GM19238 (cell line): ENCODE data around the gene DMBX1.

ENCODE experiments used
- DNase-seq: peaks from one replicate; pipeline ENCODE4 v3.0.0; 2011; ENCODE audit warnings: low spot score; ENCODE audit not compliant: insufficient read length

DMBX1 gene

DNA sequence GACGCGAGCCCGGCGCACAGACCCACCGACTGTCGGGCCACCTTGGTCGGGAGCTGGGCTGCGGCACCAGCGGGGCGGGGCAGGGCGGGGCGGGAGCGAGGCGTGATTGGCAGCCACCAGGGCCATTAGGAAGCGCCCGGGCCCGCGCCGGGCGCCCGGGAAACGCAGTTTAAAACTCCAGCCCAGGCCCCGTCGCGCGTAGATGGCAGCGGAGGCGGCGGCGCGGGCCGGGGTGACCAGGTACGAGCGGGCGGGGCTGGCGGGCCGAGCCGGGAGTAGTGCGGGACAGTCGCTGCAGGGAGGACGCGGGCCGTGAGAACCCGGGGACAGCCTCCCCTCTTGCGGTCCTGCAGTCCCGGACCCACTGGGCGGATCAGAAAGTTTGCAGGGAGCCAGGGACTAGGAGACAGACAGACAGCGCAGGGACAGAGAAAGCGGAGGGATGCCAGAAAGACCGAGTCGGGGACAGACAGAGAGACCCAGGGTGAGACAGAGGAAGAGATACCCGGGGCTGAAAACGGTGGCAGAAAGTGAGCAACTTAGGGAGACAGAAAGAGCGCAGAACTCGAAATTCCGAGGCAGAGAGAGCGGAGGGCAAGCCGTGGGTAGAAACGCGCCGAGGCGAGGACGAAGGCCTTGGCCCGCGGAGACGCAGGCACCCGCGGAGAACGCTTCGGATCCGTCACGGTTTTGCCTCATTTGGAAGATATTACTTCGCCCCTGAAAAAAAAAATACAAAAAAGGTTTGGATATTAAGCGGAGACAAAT lies at the start of gene DMBX1:
DMBX1 (plus strand) TSS at position 199 of the 768 bp plus-strand sequence. CDS start 17,175 bp downstream, outside the sequence.
- DNase-seq: peak; percentile 40

DNA sequence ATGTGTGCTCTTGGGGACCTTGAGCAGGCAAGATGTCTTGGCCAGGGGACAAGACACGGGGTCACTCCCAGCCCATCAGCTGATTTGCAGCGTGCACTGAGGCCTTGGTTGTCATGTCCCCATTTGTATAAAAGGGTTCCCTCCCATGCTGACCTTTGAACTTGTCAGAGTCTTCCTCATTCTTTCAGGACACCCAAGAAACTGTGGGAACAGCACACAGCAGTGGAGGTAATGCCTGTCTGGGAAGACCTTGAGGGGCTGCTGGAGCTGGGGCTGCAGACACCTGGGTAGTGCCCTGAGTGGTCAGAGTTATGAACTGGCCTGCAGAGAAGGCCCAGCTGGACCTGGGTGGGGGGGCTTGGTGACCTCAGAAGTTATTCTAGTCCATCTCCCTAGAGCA lies 49.2 kb upstream of the DMBX1 start:
- DNase-seq: no peak

GRCh38 chr1:46442317-46443161 lies 47.1 kb upstream of the DMBX1 start:
- peak; percentile 74 for DNase-seq

DNA sequence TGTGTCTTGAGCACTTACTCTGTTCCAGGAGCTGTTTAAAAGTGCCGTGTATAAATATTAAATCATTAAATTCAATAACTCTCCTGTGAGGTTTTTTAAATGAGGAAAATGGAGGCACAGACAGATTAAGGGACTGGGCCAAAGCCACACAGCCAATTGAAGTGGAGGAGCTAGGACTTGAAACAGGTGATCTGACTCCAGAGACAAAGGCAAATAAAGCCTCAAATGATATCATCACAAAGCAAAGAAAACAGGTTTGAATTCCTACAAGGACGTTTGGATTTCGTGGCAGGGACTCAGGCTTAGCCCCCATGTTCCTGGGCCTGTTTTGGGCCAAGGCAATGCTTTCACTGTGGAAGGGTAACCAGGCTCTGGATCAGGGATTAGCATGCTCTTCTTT lies 45.2 kb upstream of the DMBX1 start:
- no peak for DNase-seq

GRCh38 chr1:46445773-46446256 lies 43.8 kb upstream of the DMBX1 start:
- DNase-seq: no peak

DNA sequence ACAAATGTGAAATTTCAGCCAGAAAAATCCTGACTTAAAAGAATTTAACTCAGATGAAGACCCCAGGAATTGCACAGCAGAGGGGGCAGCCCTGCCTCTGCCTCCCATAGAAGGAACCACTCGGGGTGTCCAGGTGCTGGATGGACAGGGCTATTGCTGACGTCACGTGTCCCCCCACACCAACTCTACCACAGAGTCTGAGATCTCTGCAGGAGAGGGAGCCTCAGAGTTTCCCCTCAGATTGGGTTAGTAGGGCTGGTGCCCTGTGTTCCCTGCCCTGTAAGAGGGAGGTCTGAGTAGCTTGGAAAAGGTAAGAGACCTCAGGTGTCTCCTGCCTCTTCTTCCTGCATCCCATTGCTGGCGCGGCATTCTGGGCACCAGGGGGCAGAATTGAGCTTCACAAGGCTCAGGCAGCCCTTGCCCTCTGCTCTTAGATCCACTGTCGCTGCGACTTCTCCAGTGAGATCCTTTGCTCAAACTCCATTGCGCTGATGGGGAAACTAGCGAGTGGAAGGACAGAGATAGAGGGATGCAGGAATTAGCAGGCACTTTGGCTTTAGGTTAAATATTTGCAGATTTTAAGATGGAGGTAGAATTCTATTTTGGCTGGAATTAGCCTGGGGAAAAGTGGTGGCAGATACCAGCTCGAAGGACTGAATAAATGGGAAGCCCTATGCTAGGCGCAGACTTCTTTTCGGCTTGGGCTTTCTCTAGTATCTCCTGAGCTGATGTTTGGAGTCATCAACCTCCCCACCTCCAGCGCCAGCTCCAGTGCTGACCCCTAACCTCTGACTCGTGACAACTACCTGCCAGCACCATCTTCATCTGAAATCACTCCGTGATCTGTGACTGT lies 42.8 kb upstream of the DMBX1 start:
- peak; percentile 59 for DNase-seq

- DNase-seq: no peak
Measured at GRCh38 chr1:46447499-46448108, 42.0 kb upstream of the DMBX1 start.

DNA sequence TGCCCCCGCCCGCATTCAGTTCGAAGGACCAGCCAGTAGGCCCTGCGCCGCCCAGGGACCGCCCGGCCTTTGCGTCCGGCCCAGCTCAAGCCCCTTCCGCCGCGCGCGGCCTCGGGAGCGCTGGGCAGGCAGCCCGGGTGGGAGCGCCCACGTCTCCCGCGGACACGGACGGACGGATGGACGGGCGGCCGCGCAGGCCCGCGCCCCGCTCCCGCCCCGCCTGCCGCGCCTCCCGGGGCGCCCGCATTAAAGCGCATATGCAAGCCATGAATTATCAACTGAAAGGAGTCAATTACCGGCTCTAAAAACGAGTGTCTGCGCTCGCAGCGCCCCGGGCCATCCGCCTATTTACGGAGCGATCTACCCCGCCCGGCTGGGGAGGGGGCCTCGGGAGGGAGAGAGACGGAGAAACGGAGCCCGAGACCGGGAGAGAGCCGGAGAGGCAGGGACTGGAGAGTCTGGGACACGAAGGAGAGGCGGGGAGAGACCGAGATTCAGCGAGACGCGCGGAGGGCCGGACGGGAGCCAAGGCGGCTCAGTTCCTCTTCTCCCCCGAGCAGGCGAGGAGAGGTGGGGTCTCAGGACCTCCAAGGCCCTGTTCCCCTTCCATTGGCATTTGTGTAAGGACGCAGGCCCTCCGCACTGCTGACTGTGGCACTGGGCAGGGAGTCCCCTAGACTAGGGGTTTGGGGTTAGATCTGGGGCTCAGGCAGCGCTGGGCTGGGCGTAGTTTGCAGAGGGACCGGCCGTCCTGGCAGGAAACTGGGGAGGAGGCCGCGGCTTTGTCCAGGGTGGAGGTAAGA lies 41.3 kb upstream of the DMBX1 start:
- no peak for DNase-seq

GRCh38 chr1:46449223-46450159 lies 40.1 kb upstream of the DMBX1 start:
- DNase-seq: no peak

DNA sequence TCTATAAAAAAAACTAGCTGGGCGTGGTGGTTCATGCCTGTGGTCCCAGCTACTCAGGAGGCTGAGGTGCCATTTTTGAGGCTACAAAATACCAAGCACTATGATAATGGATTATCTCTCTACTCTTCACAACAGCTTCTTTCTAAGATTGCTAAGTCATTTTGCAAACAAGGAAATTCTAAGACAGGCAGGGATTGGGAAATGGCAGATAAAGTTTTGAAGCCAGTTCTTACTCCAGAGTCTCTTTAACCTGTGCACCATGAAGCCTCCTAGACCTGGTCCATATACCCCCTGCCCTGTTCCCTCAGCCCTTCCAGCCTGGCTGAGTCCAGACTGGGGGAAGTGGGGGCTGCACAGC lies 39.5 kb upstream of the DMBX1 start:
- no peak for DNase-seq

DNA sequence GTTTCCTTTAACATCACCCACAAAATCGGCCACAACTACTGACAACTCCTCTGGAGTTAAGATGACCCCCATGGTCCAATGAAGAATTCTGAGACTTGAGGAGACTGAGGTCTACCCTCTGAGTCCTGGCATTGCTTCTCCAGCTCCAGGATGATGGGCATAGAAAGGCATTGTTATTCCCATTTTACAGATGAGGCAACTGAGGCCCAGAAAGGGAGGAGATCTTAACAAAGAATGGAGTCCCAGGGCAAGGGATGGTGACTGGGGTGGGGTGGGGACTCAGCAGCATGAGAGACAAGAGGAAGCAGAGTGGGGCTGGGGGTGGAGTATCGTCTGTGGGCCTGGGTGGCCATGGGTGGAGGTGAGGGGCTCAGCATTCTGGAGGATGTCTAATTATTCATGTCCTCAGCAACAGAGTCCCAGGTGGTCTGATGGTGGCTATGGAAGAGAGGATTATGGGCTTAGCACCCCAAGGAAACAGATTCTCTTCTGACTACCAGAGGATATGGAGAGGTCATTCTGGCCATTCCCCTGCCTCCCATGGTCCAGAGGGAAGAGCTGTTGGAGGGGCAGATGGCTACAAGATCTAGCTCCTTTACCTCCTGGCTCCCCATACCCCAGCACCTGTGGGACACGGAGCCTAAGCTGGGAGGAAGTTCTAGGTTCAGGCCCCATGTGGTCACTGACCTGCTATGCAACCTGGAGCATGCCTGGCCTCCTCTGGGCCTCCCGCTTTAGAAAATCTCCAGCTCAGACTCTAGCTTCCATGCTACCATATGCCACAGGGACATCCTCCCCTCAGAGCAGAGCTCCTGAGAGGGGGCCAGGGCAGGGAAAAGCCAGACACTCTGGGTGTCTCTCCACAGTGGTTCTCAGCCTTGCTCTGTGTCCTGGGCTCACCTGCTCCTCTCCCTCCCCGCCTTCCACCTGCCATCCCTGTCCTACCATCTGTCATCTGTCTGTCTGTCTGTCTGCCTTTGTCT lies 37.4 kb upstream of the DMBX1 start:
- DNase-seq: no peak

DNA sequence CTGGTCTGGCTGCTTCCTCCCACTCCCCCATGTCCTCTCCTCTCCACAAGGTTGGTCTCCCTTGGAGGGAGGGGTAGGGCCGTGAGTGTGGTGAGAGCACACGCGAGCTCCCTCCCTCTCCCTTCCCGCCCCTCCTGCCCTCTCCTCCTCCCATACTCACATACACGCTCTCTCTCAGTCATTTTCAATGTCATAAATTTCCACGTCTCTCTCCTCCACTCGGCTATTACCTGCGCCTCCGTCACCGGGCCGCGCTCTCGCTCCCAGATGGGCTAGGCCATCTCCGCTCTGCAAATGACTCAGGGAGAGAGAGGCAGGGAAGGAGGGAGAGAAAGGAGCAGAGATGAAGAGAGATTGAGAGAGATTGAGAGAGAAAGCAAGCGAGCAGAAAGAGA lies 36.7 kb upstream of the DMBX1 start:
- no peak for DNase-seq

DNA sequence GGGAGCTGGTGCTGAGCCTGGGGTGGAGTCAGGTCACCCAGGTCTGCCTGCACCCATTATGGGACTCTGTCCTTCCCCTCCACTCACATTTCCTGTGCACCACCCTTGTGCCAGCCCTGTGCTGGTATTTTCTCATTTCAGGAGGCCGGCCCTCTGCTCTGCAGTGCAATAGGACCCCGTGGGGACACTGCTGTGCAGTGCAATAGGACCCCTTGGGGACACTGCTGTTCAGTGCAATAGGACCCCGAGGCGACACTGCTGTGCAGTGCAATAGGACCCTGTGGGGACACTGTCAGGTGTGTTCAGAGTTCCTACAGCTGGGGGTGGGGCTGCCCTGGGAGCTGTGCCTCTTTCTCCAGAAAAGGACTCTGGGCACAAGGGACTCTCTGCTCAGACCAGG lies 36.2 kb upstream of the DMBX1 start:
- DNase-seq: no peak

DNA sequence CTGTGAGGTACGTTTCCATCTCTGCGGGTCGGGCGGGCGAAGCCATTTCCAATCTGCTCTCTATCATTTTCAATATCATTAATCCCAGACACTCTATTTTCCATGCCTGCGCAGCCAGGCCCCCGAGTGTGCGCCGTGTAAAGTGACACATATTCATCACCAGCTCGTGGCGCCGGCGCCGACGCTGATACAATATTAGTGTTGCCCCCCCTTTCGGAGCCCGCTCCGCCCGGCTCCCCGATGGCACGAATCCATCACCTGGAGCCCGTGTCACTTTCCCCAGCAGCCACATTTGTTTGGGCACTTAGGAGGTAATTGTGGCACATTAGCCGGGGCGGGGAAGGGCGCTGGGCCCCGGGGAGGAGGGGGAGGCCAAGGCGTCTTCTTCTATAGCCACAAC lies 33.7 kb upstream of the DMBX1 start:
- DNase-seq: no peak

DNA sequence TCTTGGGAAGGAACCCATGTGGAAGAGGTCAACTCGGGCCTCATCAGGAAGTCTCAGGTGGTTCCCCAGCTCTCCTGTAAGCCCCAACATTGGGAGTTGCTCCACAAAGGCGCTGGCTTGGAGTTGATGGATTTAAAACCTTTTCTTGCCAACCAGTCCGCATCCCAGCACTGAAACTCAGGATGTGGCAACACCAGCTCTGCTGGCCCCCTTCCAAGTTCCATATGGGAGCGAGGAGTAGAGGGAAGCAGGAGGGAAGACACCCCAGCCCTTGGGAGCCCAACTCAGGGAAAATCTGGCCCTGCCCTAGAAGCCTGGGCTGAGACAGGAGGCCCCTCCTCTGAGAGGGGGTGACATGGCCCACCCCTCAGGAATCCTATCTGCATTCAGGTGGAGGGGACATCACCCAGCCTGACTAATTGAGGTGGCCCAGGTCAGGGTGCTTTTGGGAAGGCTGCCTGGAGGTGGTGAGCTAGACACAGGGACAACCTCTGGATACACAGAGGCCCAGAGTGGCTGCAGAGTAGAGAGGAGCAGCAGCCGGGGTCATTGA lies 33.1 kb upstream of the DMBX1 start:
- DNase-seq: no peak

DNA sequence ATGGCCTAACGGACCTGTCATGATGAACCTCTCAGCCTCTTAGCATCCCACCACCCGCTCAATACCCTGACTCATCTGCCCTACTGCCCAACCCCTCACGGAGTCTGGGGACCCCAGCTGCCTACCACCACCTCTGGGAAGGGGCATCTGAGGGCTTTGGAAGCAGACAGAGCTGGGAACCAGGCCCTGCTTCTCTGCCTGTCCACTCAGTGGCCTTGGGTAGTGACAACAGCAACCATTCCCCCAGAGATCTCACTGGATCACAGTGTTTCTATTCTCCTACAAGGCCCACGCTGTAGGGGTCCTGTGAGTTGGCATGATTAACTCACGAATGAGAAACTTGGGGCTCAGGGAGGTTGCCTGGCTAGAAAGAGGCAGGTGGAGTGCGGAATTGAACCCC lies 32.5 kb upstream of the DMBX1 start:
- DNase-seq: no peak

- DNase-seq: no peak
Measured at GRCh38 chr1:46458190-46458589, 31.4 kb upstream of the DMBX1 start.

DNA sequence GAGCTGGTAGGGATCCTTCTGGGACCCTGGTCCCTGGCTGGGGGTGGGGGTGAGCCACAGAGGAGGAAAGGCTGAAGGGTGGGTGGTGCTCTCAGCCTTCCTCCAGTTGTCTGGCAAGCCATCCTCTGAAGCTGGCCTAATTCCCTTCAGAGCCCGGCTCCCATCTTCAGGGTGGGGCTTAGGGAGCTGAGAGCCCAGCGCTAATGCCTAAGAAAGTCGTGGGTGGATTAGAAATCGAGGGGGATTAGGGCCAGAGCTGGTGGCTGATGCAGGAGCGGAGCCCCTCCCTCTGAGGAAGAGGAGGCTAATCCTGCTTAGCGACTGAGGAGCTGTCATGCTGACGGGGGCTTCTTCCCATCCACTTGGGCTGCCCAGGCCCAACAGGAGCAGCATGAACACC lies 30.8 kb upstream of the DMBX1 start:
- DNase-seq: no peak
